IMR-90 (cell line): ENCODE data around the gene CD38.

Experiments
- BHLHE40 ChIP-seq: fragments of 150-350 bp; IDR thresholded peaks from 2 replicates; pipeline ENCODE4 v1.6.1; 2016; ENCODE audit warnings: mild to moderate bottlenecking, low read depth, low read length
- CHD1 ChIP-seq: IDR thresholded peaks from 2 replicates; pipeline ENCODE4 v1.6.1; 2012; ENCODE audit warnings: low read depth, low read length, improper control_type of control experiment
- CTCF ChIP-seq: conservative IDR thresholded peaks from 2 replicates; pipeline ENCODE4 v1.5.1; 2012; ENCODE audit warnings: mild to moderate bottlenecking, low read depth, low read length, improper control_type of control experiment
- MAFK ChIP-seq: IDR thresholded peaks from 2 replicates; pipeline ENCODE4 v1.6.1; 2012; ENCODE audit warnings: low read depth, low read length, improper control_type of control experiment
- MAZ ChIP-seq: IDR thresholded peaks from 2 replicates; pipeline ENCODE4 v1.6.1; 2012; ENCODE audit warnings: low read depth, mild to moderate bottlenecking, low read length, improper control_type of control experiment, moderate library complexity, borderline replicate concordance
- MXI1 ChIP-seq: IDR thresholded peaks from 2 replicates; pipeline ENCODE4 v1.6.1; 2012; ENCODE audit warnings: low read depth, mild to moderate bottlenecking, low read length, moderate library complexity, borderline replicate concordance
- POLR2A ChIP-seq: IDR thresholded peaks from 2 replicates; pipeline ENCODE4 v1.6.1; 2012; ENCODE audit warnings: mild to moderate bottlenecking, low read depth, low read length
- RAD21 ChIP-seq: IDR thresholded peaks from 2 replicates; pipeline ENCODE4 v1.6.1; 2012; ENCODE audit warnings: low read length, improper control_type of control experiment
- SMC3 ChIP-seq: fragments of 150-350 bp; IDR thresholded peaks from 2 replicates; pipeline ENCODE4 v1.6.1; 2016; ENCODE audit warnings: low read depth, mild to moderate bottlenecking, antibody characterized with exemption, low read length, moderate library complexity

- no peak for TF ChIP-seq CTCF
- TF ChIP-seq RAD21 = no peak
- TF ChIP-seq POLR2A = no peak
- no peak for TF ChIP-seq MXI1
- TF ChIP-seq BHLHE40 = no peak
- TF ChIP-seq MAZ = no peak
- no peak for TF ChIP-seq CHD1
- TF ChIP-seq SMC3 = no peak
- TF ChIP-seq MAFK = no peak
Measured at GRCh38 chr4:15897577-15897976, 119.4 kb downstream of the CD38 start.
